HG02678 (cell line): ENCODE data around the gene TTC23.

ENCODE experiments used
- ATAC-seq: cut with Tn5 transposase; IDR thresholded peaks from one replicate; pipeline ENCODE4 v1.9.1; 2021; ENCODE audit warnings: mild to moderate bottlenecking, moderate library complexity; ENCODE audit not compliant: unreplicated experiment

TTC23 gene

GRCh38 chr15:99249270-99249841 lies at the start of gene TTC23:
Gene TTC23, minus strand, starts transcription at chr15:99249581. Its CDS starts 20,869 bp downstream, at chr15:99228712.
- no peak for ATAC-seq

- no peak for ATAC-seq
Observed at GRCh38 chr15:99296386-99296785, 47.0 kb upstream of the TTC23 start.

GRCh38 chr15:99295840-99296239 lies 46.5 kb upstream of the TTC23 start:
- no peak for ATAC-seq

GRCh38 chr15:99291643-99292042 lies 42.3 kb upstream of the TTC23 start:
- ATAC-seq, result no peak

GRCh38 chr15:99283717-99284116 lies 34.3 kb upstream of the TTC23 start:
- ATAC-seq, result no peak

DNA sequence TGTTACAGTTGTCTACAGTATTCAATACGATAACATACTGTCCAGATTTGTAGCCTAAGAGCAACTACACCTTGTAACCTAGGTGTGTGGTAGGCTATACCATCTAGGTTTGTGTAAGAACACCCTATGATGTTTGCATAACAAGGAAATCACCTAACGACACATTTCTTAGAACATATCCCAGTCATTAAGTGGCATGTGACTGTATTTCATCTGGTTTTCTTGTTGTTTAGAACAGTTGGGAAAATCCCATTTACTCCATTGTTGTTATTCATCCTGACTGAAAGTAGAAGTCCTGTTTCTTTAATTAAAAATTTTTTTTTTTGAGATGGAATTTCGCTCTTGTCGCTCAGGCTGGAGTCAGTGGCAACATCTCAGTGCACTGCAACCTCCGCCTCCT lies 33.2 kb upstream of the TTC23 start:
- ATAC-seq, result no peak

GRCh38 chr15:99282121-99282520 lies 32.7 kb upstream of the TTC23 start:
- no peak for ATAC-seq

DNA sequence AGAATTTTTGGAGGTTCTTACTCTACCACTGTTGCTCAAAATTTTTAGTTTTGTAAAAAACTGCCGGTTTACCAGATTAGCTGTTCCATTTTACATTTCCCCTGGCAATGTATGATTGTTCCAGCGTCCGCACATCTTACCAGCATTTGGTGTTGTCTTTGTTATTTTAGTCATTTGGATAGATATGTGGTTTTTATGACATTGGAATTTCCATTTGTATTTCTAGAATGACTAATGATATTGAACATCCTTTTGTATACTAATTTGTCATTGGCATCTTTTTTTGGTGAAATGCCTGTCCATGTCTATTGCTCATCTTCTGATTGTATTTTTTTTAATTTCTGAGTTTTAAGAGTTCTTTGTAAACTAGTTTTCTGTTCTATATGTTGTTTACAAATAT lies 30.4 kb upstream of the TTC23 start:
- no peak for ATAC-seq

DNA sequence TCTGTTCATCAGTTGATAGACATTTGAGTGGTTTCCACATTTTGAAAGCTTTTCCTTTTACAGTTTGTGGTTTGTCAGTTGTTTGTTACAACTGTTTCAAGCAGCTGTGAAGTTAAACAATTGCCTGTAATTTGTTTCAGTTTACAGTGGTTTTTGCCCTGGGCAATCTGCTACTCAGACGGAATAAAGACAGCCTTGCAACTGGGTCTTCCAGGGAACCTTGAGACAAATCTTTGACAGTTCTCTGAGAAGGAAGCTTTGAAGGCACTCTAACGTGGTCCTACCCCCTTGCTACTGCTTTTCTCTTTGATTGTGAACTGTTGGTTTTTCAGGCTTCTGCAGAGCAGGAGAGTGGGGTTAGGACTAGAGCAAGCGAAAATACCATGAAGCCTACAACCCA lies 29.9 kb upstream of the TTC23 start:
- ATAC-seq, result no peak

DNA sequence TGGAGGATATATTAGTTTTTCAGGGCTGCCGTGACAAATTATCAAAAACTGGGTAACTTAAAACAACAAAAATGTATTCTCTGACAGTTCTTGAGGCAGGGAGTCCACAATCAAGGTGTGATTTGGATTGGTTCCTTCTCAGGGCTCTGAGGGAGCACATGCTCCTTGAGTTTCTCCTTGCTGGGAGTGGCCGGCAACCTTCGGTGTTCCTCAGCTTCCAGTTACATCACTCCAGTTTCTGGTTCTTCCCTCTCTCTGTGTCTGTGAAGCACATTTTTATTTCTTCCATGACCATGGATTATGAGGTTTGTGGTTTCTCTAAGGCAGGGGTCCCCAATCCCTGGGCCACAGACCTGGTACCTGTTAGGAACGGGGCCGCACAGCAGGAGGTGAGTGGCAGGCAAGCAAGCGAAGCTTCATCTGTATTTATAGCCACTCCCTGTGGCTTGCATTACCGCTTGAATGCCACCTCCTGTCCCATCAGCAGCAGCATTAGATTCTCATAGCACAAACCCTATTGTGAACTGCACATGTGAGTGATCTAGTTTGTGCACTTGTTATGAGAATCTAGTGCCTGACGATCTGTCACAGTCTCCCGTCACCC lies 26.2 kb upstream of the TTC23 start:
- no peak for ATAC-seq

GRCh38 chr15:99275061-99275460 lies 25.7 kb upstream of the TTC23 start:
- no peak for ATAC-seq

- ATAC-seq, result no peak
Observed at GRCh38 chr15:99273801-99274200, 24.4 kb upstream of the TTC23 start.

DNA sequence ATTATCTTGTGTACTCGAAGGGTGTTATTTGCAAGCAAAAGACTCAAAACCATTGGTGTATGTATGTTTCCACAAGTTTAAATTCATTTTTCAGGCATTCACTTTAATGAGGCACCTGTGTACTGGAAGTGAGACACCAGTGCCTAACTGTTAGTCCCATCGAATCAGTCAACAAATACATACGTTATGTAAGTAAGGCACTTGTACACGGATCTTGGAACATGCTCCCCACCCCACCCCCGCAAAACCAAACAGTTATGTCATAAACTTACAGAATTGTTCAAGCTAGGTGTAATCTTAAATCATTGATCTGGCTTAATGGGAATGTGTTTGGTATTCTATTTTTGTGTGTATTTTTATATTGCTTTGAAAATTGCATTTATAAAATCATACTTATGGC lies 19.1 kb upstream of the TTC23 start:
- no peak for ATAC-seq

DNA sequence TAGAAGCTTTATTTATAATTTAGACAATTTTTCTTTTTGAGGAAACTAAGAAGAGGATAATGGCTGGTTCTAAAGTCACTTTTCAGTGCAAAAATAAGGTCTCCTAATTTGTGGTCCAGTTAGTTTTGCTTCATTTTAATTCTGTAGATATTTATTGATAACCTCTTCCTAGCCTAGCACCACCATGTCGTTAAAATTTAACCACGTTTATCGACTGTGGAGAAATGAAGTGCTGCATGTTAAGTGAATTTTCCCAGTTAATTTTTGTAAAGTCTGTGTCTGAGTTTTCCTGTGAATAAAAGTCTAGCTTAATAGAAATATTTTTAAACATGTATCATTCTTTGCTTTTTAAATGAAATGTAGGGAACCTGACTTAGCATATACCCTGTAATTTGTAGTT lies 18.6 kb upstream of the TTC23 start:
- ATAC-seq, result no peak

DNA sequence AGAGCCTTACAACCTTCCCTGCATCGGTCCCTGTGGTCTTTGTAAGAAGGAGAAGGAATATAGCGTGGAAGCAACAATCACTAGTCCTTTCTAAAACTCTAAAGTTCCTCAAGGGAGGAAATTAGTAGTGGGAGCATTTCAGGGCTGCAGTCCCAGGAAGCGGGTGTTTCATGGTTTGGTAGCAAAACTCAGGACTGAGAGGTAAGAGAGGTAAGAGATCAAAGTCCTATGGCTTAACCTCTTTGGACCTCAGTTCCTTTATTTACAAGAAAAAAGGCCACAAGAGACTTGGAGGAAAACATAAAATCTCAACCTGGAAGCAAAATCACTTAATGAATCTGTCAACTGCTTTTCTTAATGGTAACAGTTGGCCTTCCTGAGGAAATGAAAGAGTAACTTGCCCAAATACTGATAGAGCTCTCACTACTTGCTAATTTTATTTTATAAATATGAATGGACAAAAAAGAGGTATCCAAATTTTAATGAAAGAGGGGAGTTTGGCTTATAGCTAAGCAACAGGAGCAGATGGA lies 16.2 kb upstream of the TTC23 start:
- no peak for ATAC-seq

- ATAC-seq, result no peak
Observed at GRCh38 chr15:99264125-99264524, 14.7 kb upstream of the TTC23 start.

DNA sequence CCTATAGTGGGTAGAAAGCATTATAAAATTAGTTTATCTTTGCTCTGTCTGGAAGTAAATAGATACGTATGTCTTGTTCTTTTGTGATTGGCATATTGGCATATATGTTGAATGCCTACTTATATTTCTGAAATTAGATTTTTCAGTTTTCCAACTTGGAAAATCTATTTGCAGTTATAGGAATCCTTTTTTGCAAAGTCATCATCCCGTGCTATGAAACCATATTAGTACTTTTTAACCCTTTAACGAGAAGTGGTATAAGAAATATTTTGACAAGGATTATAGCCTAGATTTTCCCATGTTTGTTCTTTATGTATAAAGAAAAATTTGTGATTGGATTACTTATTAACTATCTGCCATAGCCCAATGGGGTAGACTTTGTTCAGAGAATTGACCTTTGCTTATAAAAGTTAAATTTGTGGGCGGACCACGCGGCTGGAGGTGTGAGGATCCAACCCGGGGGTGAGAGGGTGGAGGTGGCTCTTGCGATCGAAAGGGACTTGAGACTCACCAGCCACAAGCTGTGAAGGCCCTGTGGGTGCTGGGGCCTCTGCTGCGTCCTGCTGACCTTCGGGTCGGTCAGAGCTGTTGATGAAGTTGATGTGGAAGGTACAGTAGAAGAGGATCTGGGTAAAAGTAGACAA lies 7.8 kb upstream of the TTC23 start:
- no peak for ATAC-seq

GRCh38 chr15:99253381-99254090 lies 4.2 kb upstream of the TTC23 start:
- ATAC-seq, result no peak

DNA sequence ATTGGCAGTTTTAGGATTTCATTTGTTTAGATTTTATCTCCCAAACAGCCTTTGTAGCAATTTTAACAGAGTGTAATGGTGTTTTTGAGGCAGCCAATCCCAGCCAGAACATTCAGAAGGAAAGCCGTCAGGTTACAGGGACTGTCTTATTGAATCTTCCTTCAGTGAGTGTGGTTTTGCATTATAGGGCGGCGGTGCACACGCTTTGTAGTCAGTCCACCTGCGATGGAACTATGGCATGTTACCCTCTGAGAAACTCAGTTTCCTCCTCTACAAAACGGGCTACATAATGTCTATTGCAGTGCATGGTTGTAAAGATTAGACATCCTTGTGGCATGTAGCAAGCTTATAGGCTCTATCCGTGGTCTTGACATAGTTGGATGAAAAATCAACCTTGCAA lies 2.9 kb upstream of the TTC23 start:
- ATAC-seq, result no peak

DNA sequence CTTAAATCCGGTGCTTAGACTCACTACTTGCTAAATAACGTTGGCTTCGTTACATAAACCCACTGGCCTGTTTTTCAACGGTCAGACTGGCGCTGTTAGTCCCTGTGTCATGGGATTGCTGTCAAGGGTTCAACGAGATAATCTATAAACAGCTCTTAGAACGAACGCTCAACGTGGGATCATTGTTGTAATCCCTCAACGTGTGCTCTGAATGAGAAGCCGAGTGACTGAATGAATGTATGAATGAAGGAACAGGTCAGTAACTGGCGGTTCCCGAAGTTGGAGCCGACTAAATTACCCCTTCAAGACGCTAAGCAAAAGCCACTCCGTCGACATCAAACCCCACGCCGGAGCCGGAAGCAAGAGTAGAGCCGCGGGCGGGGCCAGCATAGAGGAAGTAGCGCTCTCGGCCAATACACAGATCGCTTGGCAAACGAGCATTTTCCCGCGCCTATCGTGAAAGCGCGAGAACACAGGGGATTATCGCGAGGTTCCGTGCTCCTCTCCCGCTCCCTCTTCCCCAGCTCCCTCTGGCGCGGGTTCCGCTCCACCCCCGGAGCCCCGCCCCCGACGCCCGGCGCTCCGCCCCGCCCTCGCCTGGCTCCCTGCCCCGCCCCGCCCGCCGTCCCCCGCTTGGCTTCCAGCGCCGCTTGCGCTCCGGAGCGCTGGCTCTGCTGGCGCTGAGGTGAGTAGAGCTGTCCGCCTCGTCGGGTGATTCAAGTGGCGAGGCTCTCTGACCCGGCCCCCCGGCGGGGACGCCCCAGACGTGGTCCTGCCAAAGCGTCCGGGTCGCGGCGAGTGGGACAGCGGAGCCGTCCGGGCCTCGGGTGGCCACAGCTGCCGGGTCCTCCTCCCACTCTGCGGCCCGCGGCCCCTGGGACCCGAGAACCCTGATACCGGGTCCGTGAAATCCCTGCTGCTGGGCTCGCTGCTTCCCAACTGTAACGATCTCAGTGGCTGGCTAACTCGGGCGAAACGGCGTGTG lies 1.8 kb upstream of the TTC23 start, which contains the start of gene LRRC28:
Gene LRRC28, plus strand, starts transcription at position 625 of the 985 bp plus-strand sequence. CDS start 4,477 bp downstream, outside the sequence.
- ATAC-seq, result peak; percentile 92
